Measurements from ENCODE around the gene CCDC171.
"Not testable (repeated sequence)": the region's sequence is repeated elsewhere in the genome, so short reads cannot be mapped to it uniquely, and the experiment has no call there.

CCDC171 gene

GRCh38 chr9:15552636-15553527, at the start of gene CCDC171:
Gene CCDC171, plus strand, starts transcription at chr9:15553043. Its CDS starts 11,046 bp downstream, at chr9:15564089.
- DNase-seq (ENCODE audit: low spot score), result peak; percentile 95

DNA sequence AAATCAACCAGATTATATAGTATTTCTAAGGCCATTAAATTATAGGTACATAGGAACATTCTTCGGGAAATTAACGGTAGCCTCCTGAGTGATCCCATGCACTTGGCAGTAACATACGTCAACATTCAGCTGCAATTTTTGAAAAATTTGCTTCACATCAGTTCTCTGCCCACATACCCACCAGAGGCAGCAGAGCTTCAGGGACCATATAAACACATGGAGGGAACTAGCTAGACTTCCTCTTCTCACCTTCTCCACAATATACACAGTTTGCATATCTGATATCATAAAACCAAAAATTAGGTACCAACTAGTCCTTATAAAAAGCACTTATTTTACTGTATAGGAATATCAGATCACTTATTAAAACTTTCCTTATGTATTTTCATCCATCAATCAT, 46.9 kb upstream of the CCDC171 start:
- DNase-seq (ENCODE audit: low spot score), result no peak

DNA sequence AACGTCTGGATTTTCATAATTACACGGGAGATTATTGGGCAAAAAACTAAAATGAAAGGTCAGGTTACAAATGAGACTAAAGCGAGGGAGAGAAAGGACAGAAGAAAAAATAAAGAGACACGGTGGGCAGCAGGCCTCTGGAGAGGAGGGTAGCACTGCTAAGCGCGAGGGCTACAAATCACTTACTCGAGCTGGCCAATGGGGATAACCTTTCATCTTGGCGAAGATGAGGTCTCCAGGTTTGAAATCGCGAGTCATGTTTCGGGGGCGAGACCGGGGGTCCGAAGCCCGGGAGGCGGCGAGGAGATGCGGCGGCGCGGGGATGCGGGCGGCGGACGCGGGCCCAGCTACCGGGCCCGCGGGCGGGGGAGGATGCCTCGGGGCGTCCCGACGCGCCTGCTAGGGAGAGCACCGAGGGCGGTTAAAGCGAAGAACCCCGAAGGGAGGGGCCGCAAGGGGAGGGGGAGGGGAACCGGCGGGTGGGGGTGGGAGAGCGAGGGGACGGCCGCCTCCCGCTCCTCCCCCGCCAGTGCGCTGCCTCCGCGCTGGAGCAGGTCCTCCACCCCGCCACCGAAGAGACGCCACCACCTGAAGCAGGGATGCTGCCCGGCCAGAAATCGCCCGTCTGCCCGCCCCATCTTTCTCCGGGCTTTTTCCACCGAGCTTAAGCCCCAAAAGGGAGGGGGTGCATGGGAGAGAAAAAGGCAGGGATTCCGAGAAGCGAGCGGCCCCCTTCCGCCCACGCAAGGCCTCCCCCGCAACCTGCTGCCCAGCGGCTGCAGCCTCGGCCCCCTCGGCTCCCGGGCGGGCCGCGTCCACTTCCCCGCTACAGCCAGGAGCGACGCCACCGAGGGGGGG, 42.7 kb upstream of the CCDC171 start:
- peak; percentile 39 for DNase-seq (ENCODE audit: low spot score)

DNA sequence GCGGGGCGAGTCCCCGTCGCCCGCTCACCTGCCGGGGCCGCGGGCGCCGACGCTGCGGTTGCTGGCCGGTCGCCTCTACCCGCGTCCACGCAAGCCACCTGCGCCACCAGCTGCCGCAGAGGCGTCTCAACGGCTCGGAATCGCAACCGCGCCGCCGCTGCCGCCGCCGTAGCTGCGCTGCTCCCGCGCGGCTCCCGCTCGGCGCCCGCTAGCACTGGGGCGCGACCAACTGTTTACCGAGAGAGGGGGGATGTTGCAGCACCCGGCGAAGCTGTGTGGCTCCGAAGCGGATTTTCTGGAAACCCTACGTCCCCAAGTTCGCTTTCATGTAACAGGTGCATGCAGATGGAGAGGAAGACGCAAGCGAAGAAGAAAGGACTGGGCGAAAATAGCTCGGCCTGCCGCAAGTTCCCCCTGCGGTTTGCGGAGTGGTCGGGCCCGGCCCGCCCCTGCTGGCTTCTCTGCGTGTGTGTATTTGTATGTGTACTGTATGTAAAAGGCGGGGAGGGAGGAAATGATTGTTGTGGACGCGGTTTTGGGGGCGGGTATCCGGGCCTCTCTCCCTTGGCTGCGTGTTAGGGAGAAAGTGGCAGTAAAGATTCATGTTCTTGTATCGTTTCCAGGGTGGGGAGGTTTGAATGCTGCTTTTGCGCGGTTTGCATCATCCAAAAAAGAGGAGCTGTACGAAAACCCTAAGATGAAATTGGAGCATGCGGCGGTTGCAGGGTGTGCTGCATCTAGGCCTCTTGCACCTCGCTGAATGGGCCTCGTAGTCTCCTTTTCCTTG, 41.9 kb upstream of the CCDC171 start, which contains the start of gene PSIP1:
Gene PSIP1, minus strand, starts transcription at position 182 of the 787 bp plus-strand sequence. CDS start 782 bp downstream, outside the sequence.
- DNase-seq (ENCODE audit: low spot score), result peak; percentile 82

GRCh38 chr9:15512204-15512603, 40.6 kb upstream of the CCDC171 start:
- DNase-seq (ENCODE audit: low spot score), result no peak

GRCh38 chr9:15512889-15513288, 40.0 kb upstream of the CCDC171 start:
- DNase-seq (ENCODE audit: low spot score), result no peak

GRCh38 chr9:15513335-15513734, 39.5 kb upstream of the CCDC171 start:
- DNase-seq (ENCODE audit: low spot score), result no peak

DNA sequence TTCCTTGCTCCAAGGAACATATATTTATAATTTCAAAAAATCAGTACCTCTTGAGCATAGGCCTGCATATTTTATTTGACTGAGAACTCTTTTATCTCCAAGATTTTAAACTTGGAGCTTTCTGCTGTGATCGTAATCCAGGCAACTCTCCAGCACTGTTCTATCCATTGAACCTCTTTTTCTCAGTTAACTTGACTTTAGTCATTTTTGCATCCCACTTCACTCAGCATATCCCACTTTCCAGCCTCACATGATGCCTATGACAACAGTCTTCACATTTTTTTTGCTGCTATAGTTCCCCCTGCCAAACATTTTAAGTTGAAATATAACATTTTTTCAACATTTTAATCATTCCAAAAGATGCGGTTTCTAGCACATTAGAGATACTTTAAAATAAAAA, 33.0 kb upstream of the CCDC171 start:
- DNase-seq (ENCODE audit: low spot score), result no peak

DNA sequence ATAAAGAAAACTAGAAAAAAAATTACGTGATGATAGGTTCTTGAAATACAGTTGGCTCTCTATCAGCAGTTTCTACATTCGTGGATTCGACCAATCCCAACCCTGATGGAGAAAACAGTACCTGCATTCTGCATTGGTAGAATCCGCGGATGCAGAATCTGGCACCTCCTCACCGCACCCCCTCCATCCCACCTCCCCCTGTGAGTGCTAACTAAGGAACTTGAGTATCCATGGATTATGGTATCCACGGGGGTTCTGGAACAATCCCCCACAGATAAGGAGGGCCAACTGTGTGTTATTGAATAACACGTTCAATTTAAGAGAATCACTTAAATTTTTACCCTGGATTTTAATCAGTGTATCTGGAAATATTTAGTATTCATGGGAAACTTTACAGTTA, 31.6 kb upstream of the CCDC171 start:
- DNase-seq (ENCODE audit: low spot score), result no peak

DNA sequence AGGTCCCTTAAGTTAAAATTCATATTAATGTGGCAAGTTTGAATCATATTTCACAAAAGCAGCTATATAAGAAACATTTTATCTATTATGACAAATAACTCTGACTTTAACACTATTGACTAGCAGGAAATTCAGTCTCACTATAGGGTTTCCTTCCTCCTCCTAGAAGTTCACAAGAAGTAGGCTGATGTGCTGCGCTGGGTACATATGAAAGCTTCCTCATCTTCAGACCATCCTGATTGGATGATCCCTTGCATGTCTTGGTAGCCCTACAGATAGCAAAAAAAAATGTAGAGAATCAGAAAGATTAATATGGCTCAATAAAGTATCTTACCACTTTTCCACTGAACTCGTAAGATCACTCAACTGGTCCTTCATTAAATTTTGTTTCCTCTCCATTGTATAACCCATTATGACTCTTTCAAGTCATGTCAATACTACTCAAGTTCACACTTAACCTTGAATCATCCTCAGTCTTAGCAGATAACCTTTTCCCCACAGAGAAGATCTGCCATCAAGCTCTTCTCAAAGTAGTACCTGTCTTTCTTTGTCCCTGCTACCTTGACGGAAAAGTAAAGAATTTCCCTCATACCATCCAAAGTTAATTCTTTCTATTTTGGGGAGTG, 30.6 kb upstream of the CCDC171 start:
- DNase-seq (ENCODE audit: low spot score), result no peak

- no peak for DNase-seq (ENCODE audit: low spot score)
Observed at GRCh38 chr9:15524845-15525455, 27.9 kb upstream of the CCDC171 start.

GRCh38 chr9:15525958-15526357, 26.9 kb upstream of the CCDC171 start:
- DNase-seq (ENCODE audit: low spot score), result no peak

DNA sequence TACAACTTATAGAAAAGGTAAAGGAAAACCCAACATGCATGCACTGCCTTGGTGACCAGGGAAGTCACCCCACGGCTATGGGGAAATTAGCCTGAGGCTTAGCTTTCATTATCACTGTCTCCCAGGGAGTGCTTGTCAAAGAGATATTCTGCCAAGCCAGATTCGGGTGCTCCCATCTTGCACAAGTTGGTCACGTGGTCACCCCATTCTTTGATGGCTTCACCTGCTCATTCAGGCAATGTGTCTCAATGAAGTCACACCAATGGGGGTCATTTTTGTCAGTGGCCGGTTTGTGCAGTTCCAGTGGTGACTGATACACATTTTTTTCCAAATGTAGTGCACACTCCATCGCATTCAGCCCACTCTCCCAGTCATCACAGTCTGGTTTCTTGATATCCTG, 25.8 kb upstream of the CCDC171 start:
- DNase-seq (ENCODE audit: low spot score), result not testable (repeated sequence)

- no peak for DNase-seq (ENCODE audit: low spot score)
Observed at GRCh38 chr9:15529566-15530324, 23.1 kb upstream of the CCDC171 start.

DNA sequence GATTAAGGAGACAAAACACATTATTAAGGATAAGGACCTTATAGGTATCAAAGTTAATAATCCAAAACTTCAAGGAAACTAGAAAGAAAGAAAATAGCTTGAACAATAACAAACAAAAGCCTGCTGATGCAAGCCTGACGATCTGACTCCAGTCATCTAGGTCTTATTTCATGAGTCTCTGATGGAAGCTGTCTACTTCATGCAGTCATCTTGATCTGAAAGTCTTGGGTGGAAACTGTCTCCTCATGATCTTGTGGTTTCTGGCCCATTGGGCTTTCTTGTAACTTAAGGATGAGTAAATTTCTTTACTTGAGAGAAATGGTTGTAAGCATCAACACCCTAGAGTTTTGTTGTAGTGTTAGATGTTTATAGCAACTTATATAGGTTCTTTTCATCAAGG, 21.5 kb upstream of the CCDC171 start:
- no peak for DNase-seq (ENCODE audit: low spot score)

DNA sequence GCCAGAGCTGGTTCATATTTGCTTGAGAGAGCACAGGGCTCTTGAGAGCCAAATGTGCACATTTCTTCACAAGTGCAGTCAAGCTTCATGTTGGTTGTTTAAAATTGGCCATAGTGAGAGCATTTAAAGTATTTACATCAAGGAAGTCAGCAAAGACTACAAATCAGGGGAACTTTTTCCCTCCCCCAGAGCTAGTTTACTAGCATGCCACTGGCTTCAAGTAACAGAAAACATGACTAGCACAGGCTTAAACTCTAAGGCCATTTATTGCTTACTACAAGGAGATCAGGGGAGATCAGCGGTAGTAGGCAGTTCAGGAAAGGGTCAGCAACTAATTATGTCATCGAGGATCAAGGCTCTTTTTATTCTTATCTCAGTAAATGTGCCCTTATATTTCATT, 11.0 kb upstream of the CCDC171 start:
- no peak for DNase-seq (ENCODE audit: low spot score)

DNA sequence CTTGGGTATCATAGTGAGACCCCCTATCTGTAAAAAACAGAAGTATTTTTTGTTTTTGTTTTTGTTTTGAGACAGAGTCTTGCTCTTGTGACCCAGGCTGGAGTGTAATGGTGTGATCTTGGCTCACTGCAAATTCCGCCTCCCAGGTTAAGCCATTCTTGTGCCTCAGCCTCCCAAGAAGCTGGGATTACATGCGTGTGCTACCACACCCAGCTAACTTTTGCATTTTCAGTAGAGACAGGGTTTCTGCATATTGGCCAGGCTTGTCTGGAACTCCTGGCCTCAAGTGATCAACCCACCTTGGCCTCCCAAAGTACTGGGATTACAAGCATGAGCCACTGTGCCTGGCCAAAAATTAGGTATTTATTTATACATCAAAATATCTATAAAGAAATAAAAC, 10.2 kb upstream of the CCDC171 start:
- DNase-seq (ENCODE audit: low spot score), result no peak

- DNase-seq (ENCODE audit: low spot score), result no peak
Observed at GRCh38 chr9:15543047-15543813, 9.6 kb upstream of the CCDC171 start.

GRCh38 chr9:15549611-15550010, 3.2 kb upstream of the CCDC171 start:
- DNase-seq (ENCODE audit: low spot score), result no peak

GRCh38 chr9:15553528-15553898, 670 bp downstream of the CCDC171 start:
- DNase-seq (ENCODE audit: low spot score), result no peak

All from putamen (tissue), 1 donor.